Lower leg skin (tissue), 3 donors: Measurements from ENCODE around the gene SPDYE4.

Experiments used
- CTCF ChIP-seq, 3 donors: fragments of 450-650 bp; IDR thresholded peaks; one replicate each; pipeline ENCODE4 v1.5.1; 2016; ENCODE audit warnings: antibody characterized with exemption in 3 of 3, mild to moderate bottlenecking in 3 of 3, moderate library complexity in 2 of 3
- POLR2A ChIP-seq, 2 donors: fragments of 450-650 bp; IDR thresholded peaks; one replicate each; pipeline ENCODE4 v1.6.1; 2016 to 2017; ENCODE audit warnings: antibody characterized with exemption in 2 of 2, mild to moderate bottlenecking in 1 of 2, moderate library complexity in 1 of 2

GRCh38 chr17:8766731-8767130 lies 8.4 kb upstream of the SPDYE4 start:
- TF ChIP-seq CTCF (IDR thresholded peaks at IDR 0.05) (no peak), POLR2A (IDR thresholded peaks at IDR 0.05) (no peak)
